HG02938 (cell line): Measurements from ENCODE around the gene USH2A.

Experiments
- ATAC-seq: cut with Tn5 transposase; IDR thresholded peaks from one replicate; pipeline ENCODE4 v1.9.1; 2021; ENCODE audit warnings: mild to moderate bottlenecking, moderate library complexity; ENCODE audit not compliant: unreplicated experiment

The USH2A gene

DNA sequence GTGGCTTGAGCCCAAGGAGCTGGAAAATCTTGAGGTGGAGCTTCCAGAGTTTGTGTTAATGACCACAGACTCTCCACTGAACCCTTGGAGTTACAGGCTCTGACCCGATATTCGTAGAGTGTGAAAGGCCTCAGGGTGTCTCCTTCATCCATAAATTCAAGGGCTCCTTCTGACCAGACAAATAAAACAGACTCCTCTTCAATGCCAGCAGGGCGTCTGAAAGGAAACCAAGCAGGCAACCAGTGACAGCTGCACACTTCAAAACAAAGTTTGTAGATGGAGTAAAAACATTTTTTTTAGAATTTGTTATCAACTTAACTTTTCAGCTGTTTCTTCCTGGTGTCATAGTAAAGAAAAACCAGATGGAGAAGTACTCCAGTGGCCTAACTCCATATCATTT lies 695.1 kb downstream of the USH2A start:
- no peak for ATAC-seq

DNA sequence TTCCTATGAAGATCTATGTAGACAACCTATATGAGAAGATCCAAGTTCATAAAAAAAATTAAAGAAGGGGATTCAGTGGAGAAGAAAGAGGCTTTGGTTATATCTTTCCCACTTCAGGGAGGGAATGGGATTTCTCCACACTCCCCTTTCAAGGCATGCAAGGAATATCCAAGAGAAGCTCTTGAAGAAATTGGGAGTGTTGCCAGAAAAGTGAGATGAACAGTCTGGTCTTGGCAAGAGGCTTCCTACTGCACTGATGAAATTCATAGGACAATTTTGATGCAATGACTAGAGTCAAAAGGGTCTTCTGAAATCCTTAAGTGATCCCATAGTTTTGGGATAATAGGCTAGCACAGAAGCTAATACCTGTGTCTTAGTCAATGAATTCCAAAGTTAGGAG lies 703.1 kb downstream of the USH2A start:
- no peak for ATAC-seq

DNA sequence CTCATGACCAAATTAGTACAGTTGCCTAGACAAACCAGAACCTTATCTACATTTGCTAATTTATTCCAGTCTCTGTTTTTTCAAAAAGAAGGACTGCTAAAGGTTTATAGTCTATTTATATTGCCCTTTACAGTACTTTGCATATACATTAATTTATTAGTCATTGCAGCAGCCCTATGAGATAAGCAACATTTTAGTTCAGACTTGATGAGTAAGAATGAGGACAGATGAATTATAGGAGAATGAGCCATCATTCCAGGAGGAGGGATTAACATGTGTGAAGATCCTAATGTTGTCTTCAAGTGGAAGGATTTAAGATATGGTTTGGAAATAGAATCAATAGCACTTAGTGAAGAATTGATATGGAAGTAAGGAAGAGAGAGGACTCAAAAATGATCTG lies 703.7 kb downstream of the USH2A start:
- no peak for ATAC-seq

DNA sequence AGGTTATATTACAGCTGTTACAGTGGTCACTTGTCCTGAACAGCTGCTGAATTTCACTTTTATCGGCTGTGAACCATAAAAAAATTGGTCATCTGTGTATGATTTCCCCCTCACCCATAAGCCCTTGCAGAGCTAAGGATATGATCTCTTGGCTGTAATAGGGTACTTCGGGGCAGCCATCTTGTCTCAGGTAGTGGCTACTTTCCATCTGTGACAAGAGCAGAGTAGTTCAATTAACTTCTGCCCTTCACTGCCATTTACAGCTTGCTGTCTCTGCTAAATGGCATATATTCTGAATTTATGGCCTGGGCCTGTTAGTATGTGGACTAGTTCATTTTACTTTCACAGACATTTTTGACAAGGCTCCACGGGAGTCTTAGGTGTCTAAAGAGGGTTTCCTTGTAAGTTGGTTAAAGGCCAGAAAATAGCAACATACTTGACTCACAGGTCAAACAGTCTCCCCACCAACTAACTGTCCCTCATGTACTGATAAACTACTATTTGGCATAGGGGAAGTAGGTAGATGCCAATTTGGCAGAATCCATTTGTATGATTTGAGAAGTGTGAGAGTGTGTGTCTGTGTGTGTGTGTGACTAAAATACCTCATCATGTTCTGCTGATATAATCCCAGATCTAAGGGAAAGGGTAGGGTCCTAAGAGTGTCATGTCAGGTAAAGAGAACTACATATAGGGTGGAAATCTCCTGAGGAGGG lies 704.5 kb downstream of the USH2A start:
- no peak for ATAC-seq

DNA sequence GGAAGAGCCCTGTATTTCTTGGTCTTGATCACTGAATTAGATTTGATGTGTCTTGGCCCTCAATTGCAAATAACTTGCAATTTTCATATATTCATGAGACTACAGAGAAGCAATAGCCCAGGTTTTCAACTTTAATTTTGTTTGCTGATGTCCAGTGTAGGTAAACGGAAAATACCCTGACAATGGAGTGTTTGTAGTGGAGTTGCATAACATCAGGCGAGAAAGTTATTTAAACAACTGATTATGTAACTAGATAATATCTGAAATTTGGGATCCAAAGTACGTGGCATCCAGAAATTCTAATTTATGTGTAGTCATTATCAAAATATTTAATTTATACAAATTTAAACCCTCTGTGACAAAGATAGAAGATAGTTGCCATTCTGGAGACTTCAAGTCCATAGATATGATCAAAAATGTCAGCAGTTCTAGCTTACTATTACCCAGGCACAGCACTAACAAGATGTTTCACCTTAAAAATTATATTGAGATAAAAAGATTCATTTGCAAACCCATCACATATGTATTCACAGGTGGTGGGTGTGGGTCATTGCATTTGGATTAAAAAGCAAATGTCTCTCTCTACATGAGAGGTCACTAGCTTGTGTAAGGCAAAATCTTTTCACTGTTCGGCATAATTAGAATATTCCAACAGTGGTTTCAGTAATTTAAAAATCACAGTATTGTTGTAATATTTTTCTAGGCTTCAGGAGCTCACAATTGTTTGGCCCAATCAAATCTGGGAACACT lies 705.4 kb downstream of the USH2A start:
- no peak for ATAC-seq

DNA sequence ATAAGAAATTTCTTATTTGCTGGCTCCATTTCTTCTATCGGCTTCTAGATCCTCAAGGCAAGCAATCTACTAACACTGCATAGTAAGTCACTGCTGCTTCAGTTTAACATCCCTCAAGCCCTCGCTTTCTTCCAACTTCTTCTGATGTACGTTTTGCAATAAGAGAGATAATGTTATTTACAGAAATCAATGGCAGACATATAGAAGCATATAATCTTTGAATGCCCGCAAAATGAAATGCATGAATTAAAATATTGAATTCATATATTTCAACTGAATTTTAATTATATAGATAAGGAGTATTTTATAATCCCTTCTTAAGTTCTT lies 712.4 kb downstream of the USH2A start:
- ATAC-seq = no peak

DNA sequence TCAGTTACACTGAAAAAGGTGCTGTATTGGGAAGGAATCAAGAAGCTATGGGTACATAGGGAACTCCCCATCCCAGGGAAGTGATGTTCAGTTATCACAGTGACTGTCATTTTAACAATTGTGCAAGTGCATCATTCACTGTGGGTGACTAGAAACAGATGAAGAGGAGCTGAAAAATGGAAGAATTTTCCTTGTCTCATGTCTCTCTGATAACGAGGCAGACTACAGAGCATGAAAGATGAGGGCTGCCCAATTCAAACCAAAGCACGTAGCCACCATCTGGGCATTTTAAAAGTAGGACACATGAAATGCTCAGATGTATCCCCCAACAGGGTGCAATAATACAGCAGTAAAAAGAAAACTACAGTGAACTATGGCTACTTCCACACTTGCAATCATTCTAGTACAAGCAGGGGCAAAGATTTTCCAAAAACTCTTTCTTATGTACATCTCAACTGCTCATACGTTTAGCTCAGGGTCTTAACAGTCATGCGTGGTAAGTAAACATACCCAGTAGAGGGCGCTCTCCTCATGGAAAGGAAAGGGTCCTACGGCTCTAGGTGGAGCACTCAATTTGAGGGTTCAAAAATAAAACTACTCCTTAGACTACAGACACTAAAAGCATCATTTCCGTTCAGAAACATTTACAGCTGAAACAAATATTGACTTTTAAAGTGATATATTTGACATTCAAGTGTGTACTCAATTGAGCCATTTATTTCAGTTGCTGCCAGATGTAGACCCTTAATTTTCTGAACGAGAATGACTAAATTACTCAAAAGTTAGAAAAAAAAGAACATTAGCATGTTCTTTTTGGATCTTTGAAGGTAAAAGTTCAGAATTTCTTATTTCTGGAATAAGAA lies 713.0 kb downstream of the USH2A start:
- ATAC-seq = peak; percentile 88

DNA sequence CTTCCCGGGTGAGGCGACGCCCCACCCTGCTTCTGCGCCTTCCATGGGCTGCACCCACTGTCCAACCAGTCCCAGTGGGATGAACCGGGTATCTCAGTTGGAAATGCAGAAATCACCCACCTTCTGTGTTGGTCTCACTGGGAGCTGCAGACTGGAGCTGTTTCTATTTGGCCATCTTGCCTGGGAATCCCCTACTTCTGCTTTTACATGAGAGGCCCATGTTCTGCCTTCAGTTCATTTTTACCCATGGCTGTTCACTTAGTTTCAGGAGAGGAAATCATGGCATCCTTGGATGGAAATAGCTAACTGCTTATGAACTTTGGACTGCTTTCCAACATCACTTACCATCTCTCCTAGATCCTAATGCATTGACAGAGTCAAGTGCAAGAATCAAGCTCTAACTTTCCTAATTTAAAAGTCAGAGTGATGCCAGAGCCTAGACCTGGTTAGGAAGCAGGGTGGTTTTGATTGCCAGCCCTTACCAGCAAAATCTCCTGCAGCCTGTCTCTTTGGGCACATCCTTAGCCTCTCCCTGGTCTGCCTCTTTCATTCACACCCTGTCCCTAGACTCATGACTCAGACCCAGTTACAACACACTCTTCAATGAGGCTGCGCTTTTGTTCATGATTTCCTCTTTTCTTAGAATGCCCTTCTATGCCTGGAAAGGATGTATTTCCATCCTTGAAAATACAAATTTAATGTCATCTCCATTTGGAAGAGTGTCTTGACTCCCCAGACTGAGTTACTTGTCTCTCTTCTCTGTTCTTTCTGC lies 719.0 kb downstream of the USH2A start:
- peak; percentile 72 for ATAC-seq

DNA sequence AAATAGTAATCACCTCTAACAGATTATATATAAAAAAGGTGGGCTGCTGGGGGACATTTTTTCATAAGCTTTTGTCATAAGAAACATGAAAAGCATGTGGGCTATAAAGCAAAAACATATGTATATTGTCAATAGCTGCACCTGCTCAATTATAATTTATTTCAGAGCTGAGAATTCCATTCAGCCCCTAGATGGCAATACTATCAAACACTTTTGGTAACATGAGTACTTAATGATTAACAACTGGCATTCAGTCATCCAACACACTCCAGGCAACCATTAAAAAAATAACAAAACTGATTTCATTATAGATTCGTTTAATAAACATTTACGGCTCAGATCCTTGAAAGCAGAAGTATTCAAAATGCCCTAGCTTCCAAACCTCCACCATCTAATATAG lies 741.0 kb downstream of the USH2A start:
- no peak for ATAC-seq

DNA sequence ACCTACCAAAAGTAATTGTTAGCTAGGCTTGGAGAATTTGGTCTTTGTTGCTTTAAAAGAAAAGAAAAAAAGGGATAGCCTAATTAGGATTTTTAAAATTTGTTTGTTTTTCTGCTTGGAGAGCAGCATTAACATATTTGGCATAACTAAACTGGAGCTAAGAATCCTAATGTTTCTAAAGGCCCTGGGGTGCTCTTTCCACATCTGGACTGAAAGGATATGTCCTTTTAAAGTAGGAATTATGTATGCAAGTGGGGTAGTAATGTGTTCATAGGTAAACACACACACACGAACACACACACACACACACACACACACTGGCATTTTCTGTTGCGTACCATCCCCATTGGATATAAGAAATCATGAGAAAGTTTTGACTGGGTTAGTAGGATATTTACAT lies 742.2 kb downstream of the USH2A start:
- no peak for ATAC-seq

DNA sequence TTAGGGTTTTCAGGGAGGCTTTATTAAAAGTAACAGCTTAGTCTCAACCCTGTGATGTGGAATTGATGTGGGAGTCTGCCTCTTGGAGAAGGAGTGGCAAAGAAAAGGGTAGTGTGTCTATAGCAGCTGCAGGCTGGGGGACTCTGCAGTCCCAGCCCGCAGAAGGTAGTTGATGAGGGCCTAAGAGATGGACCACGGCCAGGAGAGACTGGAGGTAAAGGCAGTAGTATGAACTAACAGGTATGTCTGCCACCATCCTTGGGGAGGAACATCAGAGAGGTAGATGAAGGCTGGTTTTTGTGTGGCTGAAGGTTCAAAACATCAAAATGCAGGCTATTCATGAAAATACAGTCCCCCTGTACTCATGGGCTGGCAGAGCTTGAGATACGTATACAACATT lies 744.0 kb downstream of the USH2A start:
- ATAC-seq = no peak

DNA sequence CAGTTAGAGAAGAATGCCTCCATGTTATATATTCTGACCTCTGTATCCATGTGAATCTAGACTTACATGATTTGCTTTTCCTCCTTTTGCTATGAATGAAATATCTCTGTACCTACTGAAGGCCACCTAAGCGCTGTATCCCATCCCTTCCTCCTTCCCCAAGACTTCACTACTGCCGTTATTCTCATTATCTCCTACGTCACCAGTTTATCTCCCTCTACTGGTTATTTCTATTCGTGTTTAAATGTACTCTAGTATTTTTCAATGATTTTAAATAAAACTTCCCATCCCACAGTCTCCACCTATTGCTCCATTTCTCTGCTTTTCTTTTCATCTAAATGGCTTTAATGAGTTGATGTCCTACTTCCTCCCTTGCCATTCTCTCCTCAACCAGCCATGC lies 746.1 kb downstream of the USH2A start:
- no peak for ATAC-seq

DNA sequence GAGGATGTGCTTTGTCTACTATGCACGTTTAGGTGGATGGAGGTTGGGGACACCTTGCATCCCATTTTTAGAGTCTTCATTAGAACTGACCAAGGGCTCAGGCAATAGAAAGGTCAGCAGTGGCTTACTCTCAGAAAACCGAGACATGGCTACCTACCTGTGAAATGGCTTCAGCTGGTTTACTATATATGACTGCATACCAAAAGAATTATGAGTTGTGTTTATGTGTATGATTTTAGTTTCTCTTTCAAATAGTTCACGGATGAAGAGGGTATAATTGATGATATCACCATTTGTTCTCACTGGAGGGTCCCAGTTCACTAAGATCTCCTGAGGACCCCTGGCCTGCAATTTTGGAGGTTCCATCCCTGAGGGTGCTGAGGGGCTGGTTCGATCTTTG lies 749.3 kb downstream of the USH2A start:
- no peak for ATAC-seq

DNA sequence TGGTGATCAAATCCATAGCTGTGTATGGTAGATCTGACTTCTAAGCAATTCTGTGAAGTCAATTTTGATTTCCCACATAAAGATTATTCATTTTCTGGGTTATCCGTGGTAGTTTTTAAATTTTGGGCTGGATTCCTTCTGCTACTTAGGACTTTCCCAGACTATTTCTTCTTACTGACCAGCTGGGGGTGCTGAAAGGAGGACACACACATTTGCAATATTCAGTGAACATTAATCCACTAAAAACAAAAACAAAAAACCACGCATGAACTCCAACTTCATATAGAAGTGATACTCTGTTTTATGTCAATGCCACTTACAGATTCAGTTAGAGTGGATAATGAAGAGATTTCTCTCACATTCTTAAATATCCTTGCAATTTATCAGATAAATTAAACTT lies 750.8 kb downstream of the USH2A start:
- ATAC-seq = no peak

DNA sequence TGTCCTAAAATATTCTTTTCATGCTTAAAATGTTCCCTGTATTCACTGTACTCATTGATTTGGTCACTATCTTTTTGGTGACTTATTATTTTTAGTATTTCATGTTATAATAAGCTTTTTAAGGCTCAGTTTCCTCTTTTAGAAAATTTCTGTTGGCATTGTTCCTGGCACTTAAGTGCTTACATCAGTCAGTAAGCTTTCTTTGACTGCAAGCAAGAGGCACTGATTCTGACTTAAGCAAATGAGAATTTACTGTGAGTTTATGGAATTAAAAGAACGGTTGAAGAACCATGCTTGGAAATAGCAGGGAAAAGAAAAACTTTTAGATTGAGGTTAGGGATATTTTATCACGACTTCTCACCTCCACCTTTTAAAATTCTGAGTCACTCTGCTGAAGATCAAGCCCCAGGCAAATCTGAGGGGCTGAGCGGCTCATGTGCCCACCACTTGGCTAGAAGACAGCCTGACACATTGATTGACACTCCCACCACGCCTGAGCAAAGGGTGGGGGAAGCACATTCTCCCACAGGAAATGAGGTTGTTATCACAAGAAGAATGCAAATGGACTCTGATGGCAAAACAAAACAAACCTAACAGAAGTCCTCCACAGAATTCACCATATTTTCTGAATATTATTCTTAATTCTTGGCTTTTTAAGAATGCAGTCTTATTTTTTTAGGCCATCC lies 753.3 kb downstream of the USH2A start:
- ATAC-seq = no peak

DNA sequence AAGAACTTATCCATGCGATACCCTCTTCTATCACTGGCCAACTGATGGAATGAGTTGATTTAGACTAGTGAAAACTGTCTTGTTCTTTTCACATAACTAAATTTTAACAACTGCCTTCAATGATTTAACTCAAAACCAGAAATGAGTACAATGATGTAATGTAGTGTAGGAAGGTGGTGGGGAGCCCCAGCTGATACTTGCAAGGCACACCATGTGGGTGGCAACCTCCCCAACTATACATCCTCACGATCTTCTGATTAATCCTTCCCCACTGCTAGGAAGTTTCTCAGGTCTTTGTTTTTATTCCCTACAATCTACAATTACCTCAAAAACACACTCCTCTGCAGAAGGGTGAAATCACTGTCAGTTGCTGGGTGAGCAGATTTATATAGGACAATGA lies 755.5 kb downstream of the USH2A start:
- ATAC-seq = no peak

DNA sequence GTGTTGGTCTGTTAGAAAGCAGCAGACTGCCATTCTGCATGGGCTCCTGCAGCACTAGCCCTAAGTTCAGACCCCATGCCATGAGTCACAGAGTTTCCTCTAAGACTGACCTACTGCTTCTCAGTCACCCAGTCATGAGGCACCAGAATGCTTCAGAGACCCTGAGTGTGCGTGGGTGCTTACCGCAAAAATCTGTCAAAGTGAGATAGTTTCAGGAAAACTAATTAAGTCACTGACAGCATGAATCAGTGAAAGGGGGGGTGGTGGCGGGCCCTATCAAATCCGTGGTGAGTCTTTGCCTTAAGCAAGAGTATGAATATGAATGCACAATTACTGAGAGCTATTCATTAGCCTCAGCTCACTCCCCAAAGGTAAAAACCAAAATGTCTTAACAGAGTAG lies 758.0 kb downstream of the USH2A start:
- ATAC-seq = no peak

DNA sequence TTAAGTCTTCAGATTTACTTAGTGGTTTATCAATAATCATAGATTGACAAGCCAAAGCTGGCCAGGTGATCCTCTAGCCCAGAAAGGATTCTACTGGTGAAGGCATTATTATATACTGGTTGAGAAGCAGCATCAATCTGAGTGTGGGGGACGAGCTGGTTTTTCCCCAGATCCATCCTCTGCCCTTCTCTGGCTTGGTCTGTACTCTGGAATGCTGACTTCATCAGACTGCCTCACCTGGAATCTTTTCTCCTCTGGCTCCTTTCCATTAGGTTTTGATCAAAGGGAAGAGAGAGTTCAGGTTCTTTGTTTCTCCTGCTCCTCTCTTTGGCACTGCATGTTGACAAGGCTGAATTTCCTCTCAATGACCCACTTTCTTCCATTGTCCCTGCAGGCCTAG lies 762.2 kb downstream of the USH2A start:
- no peak for ATAC-seq

DNA sequence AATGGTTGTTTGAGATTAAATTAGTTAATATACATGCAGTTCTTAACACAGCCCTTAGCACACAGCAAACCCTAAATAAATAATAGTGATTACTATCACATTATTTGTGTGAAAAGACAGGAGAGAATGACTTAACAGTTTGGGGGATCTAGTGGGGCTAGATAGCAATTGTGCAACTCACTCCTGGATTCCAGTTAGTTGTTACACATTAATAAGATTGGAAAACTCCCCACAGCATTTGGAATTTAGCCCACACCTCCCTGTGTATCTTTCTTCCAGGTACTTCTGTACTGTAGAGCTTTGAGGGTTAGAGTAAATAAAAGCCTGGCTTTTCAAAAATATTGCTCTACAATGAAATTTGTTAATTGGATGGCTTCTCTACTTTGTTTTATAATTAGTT lies 763.0 kb downstream of the USH2A start:
- ATAC-seq = no peak

DNA sequence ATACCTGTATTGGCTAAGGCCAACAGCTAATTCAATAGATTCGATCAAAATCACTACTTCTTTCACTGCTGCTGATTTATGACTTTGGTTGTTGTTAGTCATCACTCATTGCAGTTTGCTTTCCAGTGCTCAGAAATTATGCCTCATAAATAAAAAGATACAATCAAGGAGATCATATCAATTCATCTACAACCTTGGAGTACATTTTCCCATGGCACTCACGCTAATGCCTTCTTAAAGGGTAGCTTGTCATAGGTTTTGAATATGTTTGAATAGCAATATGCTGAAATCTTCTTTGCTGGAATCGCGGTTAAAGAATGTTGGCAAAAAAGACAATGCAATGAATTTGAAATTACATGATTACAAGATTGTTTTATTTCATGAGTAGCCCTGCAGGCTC lies 766.2 kb downstream of the USH2A start:
- ATAC-seq = no peak

DNA sequence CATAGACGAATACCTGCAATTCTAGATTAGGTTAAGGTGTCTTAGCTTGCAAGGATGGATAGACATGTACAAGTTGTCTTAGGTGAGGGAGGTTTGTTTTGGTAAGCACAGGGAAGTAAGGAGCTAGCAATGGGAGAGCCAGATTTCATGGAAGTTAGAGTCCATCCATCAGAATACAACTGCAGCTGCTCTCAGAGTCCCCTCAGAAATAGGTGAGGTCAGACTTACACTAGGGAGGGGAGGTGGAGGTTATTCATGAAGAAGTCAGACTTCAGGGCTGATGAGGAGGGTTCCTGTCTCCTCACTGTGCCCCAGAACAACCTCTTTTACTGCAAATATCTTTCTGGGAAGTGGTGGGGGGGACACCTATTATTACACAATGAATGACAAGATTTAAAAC lies 770.9 kb downstream of the USH2A start:
- no peak for ATAC-seq
